Measurements from ENCODE around the gene CCNK.

CCNK gene

DNA sequence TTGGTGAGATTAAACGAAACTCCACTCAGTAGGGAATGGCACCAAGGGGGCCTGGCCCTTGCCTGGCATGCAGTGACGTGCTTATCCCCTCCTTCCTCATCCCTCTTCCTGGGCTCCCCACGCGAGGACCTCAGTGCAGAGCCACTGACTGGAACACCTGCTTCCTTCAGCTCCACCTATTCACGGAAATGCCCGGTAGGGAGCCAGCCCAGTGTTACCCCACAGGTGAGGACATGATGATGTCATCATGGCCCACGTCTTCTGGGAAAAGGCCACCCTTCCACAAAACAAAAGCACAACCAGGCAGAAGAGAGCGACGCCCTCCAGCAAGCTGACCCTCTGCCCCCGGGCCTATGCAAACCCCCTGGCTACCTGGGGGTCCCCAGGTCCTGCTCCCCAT lies 80.7 kb downstream of the CCNK start:
- Mint-ChIP-seq H3K4me1 (no peaks in the 10 kb centered on the region), H3K27ac (ENCODE audit: low read depth) (no peak overlapping the region)

More for the DNA sequence above, 80.7 kb downstream of the CCNK start:
- DNase-seq (ENCODE audit: low spot score in 2 of 2) (no peak), ATAC-seq (replicated peaks; ENCODE audit: extremely low read depth, poor library complexity, severe bottlenecking) (no peak)
- H3K36me3 Mint-ChIP-seq (ENCODE audit: insufficient read depth): no peaks in the 10 kb centered on the region
- H3K27me3 Mint-ChIP-seq: no peaks in the 10 kb centered on the region
- no peak overlapping the region for H3K4me3 Mint-ChIP-seq
- H3K9me3 Mint-ChIP-seq: no peaks in the 10 kb centered on the region

Data from central memory CD8-positive, alpha-beta T cell (primary cell).